OCI-LY1 (cell line): Measurements from ENCODE around the gene CLCNKB.

Source experiments
- H2AFZ ChIP-seq: fragments of 200-600 bp; sonication (generic), shearing (Covaris generic); 2 replicates; pipeline ENCODE4 v1.6.0; 2014; ENCODE audit warnings: antibody characterized with exemption, mild to moderate bottlenecking, low read length
- H3F3A ChIP-seq: fragments of 200-600 bp; sonication (generic), shearing (Covaris generic); 2 replicates; pipeline ENCODE4 v1.6.0; 2014; ENCODE audit warnings: mild to moderate bottlenecking, antibody characterized with exemption, low read length, moderate library complexity; ENCODE audit not compliant: insufficient read depth
- H3K27ac ChIP-seq: fragments of 200-600 bp; sonication (generic); 2 replicates; pipeline ENCODE4 v1.5.1; 2014; ENCODE audit warnings: low read length, mixed run types, mild to moderate bottlenecking, low read depth; ENCODE audit not compliant: poor library complexity, severe bottlenecking
- H3K27me3 ChIP-seq: fragments of 200-600 bp; sonication (generic); 2 replicates; pipeline ENCODE4 v1.6.0; 2014; ENCODE audit warnings: antibody characterized with exemption, mild to moderate bottlenecking, low read length, moderate library complexity; ENCODE audit not compliant: insufficient read depth
- H3K36me3 ChIP-seq: fragments of 200-600 bp; sonication (generic); 2 replicates; pipeline ENCODE4 v1.6.1; 2014; ENCODE audit warnings: mild to moderate bottlenecking, antibody characterized with exemption, low read length, moderate library complexity, mixed read lengths; ENCODE audit not compliant: insufficient read depth
- H3K4me1 ChIP-seq: fragments of 200-600 bp; sonication (generic); 2 replicates; pipeline ENCODE4 v1.5.1; 2014; ENCODE audit warnings: mild to moderate bottlenecking, low read length, moderate library complexity; ENCODE audit not compliant: insufficient read depth, severe bottlenecking
- H3K4me2 ChIP-seq: fragments of 200-600 bp; sonication (generic), shearing (Covaris generic); 2 replicates; pipeline ENCODE4 v1.6.1; 2014; ENCODE audit warnings: low read length
- H3K4me3 ChIP-seq: fragments of 200-600 bp; sonication (generic); 2 replicates; pipeline ENCODE4 v1.5.1; 2014; ENCODE audit warnings: low read length, low read depth, mild to moderate bottlenecking, mixed read lengths; ENCODE audit not compliant: poor library complexity, severe bottlenecking
- H3K79me2 ChIP-seq: fragments of 200-600 bp; shearing (Covaris generic); 2 replicates; pipeline ENCODE4 v1.6.1; 2016; ENCODE audit warnings: mixed run types, low read length, mixed read lengths; ENCODE audit not compliant: insufficient read depth
- H3K9ac ChIP-seq: fragments of 200-600 bp; sonication (generic), shearing (Covaris generic); 2 replicates; pipeline ENCODE4 v1.6.1; 2014; ENCODE audit warnings: mild to moderate bottlenecking, low read length, mixed read lengths
- H3K9me2 ChIP-seq: fragments of 200-600 bp; sonication (generic), shearing (Covaris generic); 2 replicates; pipeline ENCODE4 v1.6.1; 2014; ENCODE audit warnings: low read depth, mild to moderate bottlenecking, low read length, mixed read lengths
- H3K9me3 ChIP-seq: fragments of 200-600 bp; shearing (Covaris generic); 2 replicates; pipeline ENCODE4 v1.6.1; 2014; ENCODE audit warnings: low read length, mixed read lengths
- H4K20me1 ChIP-seq: fragments of 200-600 bp; sonication (generic), shearing (Covaris generic); 2 replicates; pipeline ENCODE4 v1.6.0; 2016; ENCODE audit warnings: mild to moderate bottlenecking, low read length; ENCODE audit not compliant: insufficient read depth
- EZH2 ChIP-seq: fragments of 200-600 bp; sonication (generic), shearing (Covaris generic); IDR thresholded peaks from 2 replicates; pipeline ENCODE4 v1.8.0; 2017; ENCODE audit warnings: borderline replicate concordance, mixed run types, mild to moderate bottlenecking, antibody characterized with exemption, low read length, moderate library complexity, mixed read lengths
- TF ChIP-seq, protein P1 (sequence below): fragments of 200-600 bp; sonication (generic), shearing (Covaris generic); IDR thresholded peaks from 2 replicates; pipeline ENCODE4 v1.5.1; 2017; ENCODE audit warnings: mild to moderate bottlenecking, antibody characterized with exemption, low read length, moderate library complexity, mixed read lengths

Gene CLCNKB

DNA sequence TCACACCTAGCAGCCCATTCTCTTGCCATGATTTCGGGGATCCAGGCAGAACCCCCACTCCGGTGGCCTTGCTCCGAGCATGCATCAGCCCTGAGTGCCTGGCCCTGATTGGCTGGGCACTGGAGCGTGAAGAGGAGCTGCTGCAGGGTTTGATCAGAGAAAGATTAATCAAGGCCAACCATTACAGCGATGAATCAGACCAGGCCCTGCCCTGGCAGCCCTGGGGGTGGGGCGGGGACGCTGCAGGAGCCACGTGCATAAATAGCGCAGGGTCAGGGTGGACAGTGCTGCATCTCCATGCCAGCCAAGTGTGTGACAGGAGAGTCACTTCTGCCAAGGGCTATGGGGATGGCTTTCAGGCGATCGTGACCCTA is 33.3 kb downstream of the CLCNKB start:
- no peaks in the 10 kb centered on the region for H3K79me2 ChIP-seq
- H3K9me3 ChIP-seq, result no peaks in the 10 kb centered on the region
- H3K9me2 ChIP-seq, result no peaks in the 10 kb centered on the region
- H3K27me3 ChIP-seq, result peaks cover 5% of the 10 kb centered on the region; the same call in 1 of the 2 replicates
- H3K4me1 ChIP-seq, result peaks cover 22% of the 10 kb centered on the region
- H3F3A ChIP-seq, result no peaks in the 10 kb centered on the region
- H3K4me2 ChIP-seq, result no peak overlapping the region
- no peak overlapping the region for H3K9ac ChIP-seq
- no peak overlapping the region for H2AFZ ChIP-seq
- TF ChIP-seq, protein P1, sequence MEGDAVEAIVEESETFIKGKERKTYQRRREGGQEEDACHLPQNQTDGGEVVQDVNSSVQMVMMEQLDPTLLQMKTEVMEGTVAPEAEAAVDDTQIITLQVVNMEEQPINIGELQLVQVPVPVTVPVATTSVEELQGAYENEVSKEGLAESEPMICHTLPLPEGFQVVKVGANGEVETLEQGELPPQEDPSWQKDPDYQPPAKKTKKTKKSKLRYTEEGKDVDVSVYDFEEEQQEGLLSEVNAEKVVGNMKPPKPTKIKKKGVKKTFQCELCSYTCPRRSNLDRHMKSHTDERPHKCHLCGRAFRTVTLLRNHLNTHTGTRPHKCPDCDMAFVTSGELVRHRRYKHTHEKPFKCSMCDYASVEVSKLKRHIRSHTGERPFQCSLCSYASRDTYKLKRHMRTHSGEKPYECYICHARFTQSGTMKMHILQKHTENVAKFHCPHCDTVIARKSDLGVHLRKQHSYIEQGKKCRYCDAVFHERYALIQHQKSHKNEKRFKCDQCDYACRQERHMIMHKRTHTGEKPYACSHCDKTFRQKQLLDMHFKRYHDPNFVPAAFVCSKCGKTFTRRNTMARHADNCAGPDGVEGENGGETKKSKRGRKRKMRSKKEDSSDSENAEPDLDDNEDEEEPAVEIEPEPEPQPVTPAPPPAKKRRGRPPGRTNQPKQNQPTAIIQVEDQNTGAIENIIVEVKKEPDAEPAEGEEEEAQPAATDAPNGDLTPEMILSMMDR, result no peak
- TF ChIP-seq EZH2, result no peak
- H3K27ac ChIP-seq, result no peak overlapping the region
- H4K20me1 ChIP-seq, result no peaks in the 10 kb centered on the region
- H3K4me3 ChIP-seq, result no peak overlapping the region
- H3K36me3 ChIP-seq, result no peaks in the 10 kb centered on the region

DNA sequence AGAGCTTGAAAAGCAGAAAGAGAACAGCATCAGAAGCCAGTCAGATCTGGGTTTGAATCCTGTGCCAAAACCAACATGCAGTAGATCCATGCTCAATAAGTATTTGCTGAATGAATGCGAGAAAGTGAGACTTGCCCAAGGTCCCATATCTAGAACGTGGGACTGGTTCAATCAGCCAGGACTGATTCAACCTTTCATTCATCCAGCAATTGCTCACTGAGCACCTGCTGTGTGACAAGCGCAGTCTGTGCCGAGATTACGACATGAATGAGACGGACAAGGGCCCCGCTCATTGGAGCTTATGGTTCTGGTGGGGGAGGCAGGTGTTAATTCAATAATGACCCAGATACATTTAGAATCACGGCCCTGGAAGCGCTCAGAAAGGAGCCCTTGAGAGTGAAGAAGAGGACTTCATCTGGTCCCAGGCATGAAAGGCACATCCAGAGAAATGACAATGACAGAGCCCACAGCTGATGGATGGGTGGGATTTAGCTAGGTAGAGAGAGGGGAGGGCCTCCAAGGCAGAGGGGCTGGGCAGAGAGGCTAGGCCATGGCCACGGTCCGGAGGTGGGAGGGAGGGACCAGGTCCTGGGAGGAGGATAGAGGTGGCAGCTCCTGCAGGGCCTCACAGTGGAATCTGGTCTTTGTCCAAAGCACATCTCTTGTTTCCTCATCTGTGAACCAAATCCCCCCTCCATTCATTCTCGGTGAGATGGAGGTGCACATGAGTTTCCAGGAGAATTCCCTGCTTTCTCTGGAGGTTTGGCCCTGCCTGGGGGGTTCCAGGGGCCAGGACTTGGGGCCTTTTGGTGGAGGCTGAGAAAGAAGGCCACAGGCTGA is 34.0 kb downstream of the CLCNKB start:
- H3K36me3 ChIP-seq, result no peaks in the 10 kb centered on the region
- H3K27me3 ChIP-seq, result no peaks in the 10 kb centered on the region; the same call in 1 of the 2 replicates
- H4K20me1 ChIP-seq, result no peaks in the 10 kb centered on the region
- H3K27ac ChIP-seq, result no peak overlapping the region
- H3F3A ChIP-seq, result no peaks in the 10 kb centered on the region
- no peak overlapping the region for H3K4me2 ChIP-seq
- TF ChIP-seq EZH2, result no peak
- TF ChIP-seq, protein P1, result no peak
- no peaks in the 10 kb centered on the region for H3K79me2 ChIP-seq
- H3K9me3 ChIP-seq, result no peaks in the 10 kb centered on the region
- no peaks in the 10 kb centered on the region for H3K9me2 ChIP-seq
- H3K4me3 ChIP-seq, result no peak overlapping the region
- no peak overlapping the region for H2AFZ ChIP-seq
- H3K4me1 ChIP-seq, result peaks cover 22% of the 10 kb centered on the region
- H3K9ac ChIP-seq, result no peak overlapping the region

DNA sequence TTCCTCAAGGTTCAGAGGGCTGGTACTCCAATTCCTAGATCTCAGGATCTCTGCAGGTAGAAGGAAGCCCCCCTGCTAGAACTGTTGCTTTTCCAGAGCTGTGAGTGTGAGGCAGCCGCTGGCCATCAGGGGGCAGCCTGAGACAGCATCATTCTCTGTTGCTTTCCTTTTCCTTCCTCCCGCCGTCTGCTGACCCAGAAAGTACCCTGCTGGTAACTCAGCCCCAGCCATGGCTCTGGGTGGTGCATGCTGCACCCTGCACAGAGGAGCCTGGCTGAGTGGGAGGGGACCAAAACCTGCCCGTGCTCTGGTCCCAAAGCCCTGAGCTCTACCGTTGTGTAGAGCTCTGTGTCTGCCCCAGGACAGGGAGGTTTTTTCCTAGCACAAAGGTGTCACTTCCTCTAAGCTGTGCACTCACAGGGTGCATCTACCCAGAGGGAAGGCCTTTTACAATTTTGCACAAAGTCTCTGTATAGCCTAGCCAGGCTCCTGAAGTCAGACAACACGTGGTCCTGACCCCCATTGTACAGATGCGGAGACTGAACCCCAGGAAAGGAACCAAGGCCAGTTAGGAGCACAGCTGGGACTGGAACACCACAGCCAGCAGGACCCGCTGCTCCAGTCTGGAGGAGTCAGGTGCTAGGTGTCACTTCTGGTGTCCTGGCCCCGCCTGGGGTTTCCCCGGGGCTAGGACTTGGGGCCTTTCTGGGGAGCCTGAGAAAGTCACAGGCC is 35.5 kb downstream of the CLCNKB start:
- H3K27me3 ChIP-seq, result peaks cover 3% of the 10 kb centered on the region; the same call in 1 of the 2 replicates
- no peaks in the 10 kb centered on the region for H3K36me3 ChIP-seq
- no peaks in the 10 kb centered on the region for H3F3A ChIP-seq
- peak overlapping the region; percentile 37; the same call in 1 of the 2 replicates for H3K4me2 ChIP-seq
- H3K4me1 ChIP-seq, result peaks cover 11% of the 10 kb centered on the region
- H4K20me1 ChIP-seq, result no peaks in the 10 kb centered on the region
- TF ChIP-seq, protein P1, result peak; percentile 90
- no peak for TF ChIP-seq EZH2
- no peak overlapping the region for H3K4me3 ChIP-seq
- no peaks in the 10 kb centered on the region for H3K9me3 ChIP-seq
- H2AFZ ChIP-seq, result no peak overlapping the region
- H3K79me2 ChIP-seq, result no peaks in the 10 kb centered on the region
- no peaks in the 10 kb centered on the region for H3K9me2 ChIP-seq
- no peak overlapping the region for H3K27ac ChIP-seq
- H3K9ac ChIP-seq, result no peak overlapping the region
